ENCODE results near the gene MEPE. TPM values are rescaled to one million over a fixed set of nuclear protein-coding genes. Genes with fewer than 3 reads are reported as not detected.

MEPE gene
- total RNA-seq, 2 donors from 2014 or later = not detected

GRCh38 chr4:87846226-87846625 is 13.5 kb downstream of the MEPE start:
- no peak overlapping the region for H3K4me3 ChIP-seq
- intact Hi-C loops (cut with DNase I) = no loop called here
- no peaks in the 10 kb centered on the region for H3K27me3 ChIP-seq (replicated peaks; ENCODE audit: insufficient read depth)
- no peak overlapping the region for H3K27ac ChIP-seq
- no peaks in the 10 kb centered on the region for H3K9me3 ChIP-seq
- WGBS = 91% methylated on average over 5 of the region's 5 CpGs
- no peak for TF ChIP-seq POLR2A (IDR thresholded peaks at IDR 0.05)
- TF ChIP-seq, protein P1, sequence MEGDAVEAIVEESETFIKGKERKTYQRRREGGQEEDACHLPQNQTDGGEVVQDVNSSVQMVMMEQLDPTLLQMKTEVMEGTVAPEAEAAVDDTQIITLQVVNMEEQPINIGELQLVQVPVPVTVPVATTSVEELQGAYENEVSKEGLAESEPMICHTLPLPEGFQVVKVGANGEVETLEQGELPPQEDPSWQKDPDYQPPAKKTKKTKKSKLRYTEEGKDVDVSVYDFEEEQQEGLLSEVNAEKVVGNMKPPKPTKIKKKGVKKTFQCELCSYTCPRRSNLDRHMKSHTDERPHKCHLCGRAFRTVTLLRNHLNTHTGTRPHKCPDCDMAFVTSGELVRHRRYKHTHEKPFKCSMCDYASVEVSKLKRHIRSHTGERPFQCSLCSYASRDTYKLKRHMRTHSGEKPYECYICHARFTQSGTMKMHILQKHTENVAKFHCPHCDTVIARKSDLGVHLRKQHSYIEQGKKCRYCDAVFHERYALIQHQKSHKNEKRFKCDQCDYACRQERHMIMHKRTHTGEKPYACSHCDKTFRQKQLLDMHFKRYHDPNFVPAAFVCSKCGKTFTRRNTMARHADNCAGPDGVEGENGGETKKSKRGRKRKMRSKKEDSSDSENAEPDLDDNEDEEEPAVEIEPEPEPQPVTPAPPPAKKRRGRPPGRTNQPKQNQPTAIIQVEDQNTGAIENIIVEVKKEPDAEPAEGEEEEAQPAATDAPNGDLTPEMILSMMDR (IDR thresholded peaks at IDR 0.05) = no peak
- no peak for TF ChIP-seq POLR2AphosphoS5 (IDR thresholded peaks at IDR 0.05)
- no peak for DNase-seq (ENCODE audit: low spot score)
- no peaks in the 10 kb centered on the region for H3K36me3 ChIP-seq
- H3K4me1 ChIP-seq (replicated peaks) = no peaks in the 10 kb centered on the region

DNA sequence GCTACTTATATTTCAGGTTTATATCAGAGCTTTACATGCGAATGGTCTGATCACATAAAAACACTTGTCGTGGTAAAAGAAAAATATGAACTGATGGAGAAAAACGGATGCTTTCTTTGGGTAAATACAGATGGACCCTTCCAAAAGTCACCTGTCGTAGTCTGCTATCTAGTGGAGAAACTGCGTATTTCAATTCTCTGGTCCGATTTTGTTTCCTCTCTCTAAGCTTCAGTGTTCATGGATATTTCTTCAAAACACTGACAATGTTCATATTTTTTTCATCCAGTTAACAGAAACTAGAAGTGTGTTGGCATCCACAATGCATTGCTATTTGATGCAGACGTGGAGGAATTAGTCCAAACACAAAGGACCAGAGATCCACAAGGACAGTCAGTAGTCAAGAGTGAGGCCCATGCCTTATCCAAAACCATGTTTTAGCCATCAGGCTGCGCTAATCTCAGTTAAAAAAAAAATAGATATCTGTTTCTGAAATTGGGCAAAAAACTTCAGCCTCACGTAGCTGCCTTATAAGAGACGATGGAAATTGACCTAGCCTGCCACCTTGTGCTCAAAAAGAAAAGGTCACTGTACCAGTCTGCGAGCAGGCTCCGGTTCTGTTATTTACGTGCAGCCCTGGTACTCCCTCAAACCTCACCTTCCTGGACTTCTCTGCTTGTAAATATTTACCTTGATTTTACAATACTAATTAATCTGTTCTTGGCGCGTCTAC is 16.0 kb downstream of the MEPE start:
- intact Hi-C loops (cut with DNase I) = no loop called here
- no peaks in the 10 kb centered on the region for H3K36me3 ChIP-seq
- WGBS = 15% methylated on average over 15 of the region's 15 CpGs
- no peaks in the 10 kb centered on the region for H3K27me3 ChIP-seq (replicated peaks; ENCODE audit: insufficient read depth)
- H3K4me1 ChIP-seq (replicated peaks) = no peaks in the 10 kb centered on the region
- no peak overlapping the region for H3K4me3 ChIP-seq
- TF ChIP-seq POLR2AphosphoS5 (IDR thresholded peaks at IDR 0.05) (peak; percentile 46), POLR2A (IDR thresholded peaks at IDR 0.05) (no peak)
- TF ChIP-seq, protein P1 (IDR thresholded peaks at IDR 0.05) = peak; percentile 16 to 60 (median 54)
- H3K9me3 ChIP-seq = no peaks in the 10 kb centered on the region
- DNase-seq (ENCODE audit: low spot score) = peak; percentile 59
- no peak overlapping the region for H3K27ac ChIP-seq

GRCh38 chr4:87849612-87850011 is 16.8 kb downstream of the MEPE start:
- DNase-seq (ENCODE audit: low spot score) = no peak
- Histone ChIP-seq H3K4me3 (no peak overlapping the region), H3K27ac (no peak overlapping the region), H3K36me3 (no peaks in the 10 kb centered on the region), H3K9me3 (no peaks in the 10 kb centered on the region), H3K4me1 (replicated peaks) (no peaks in the 10 kb centered on the region), H3K27me3 (replicated peaks; ENCODE audit: insufficient read depth) (no peaks in the 10 kb centered on the region)
- TF ChIP-seq POLR2A (IDR thresholded peaks at IDR 0.05) (no peak), POLR2AphosphoS5 (IDR thresholded peaks at IDR 0.05) (no peak)
- TF ChIP-seq, protein P1 (IDR thresholded peaks at IDR 0.05) = no peak
- intact Hi-C loops (cut with DNase I) = loop anchor here (10.0 kb wide), 1 partner anchor 195 kb away; no protein-coding TSS in a partner anchor
- 56% methylated on average over 4 of the region's 4 CpGs for WGBS

GRCh38 chr4:87851332-87851731 is 18.6 kb downstream of the MEPE start:
- no peaks in the 10 kb centered on the region for H3K9me3 ChIP-seq
- H3K27me3 ChIP-seq (replicated peaks; ENCODE audit: insufficient read depth) = no peaks in the 10 kb centered on the region
- no peaks in the 10 kb centered on the region for H3K36me3 ChIP-seq
- DNase-seq (ENCODE audit: low spot score) = no peak
- H3K4me1 ChIP-seq (replicated peaks) = no peaks in the 10 kb centered on the region
- intact Hi-C loops (cut with DNase I) = loop anchor here (10.0 kb wide), 1 partner anchor 193 kb away; no protein-coding TSS in a partner anchor
- H3K4me3 ChIP-seq = no peak overlapping the region
- 75% methylated on average over 8 of the region's 8 CpGs for WGBS
- no peak overlapping the region for H3K27ac ChIP-seq
- TF ChIP-seq POLR2A (IDR thresholded peaks at IDR 0.05) = no peak
- TF ChIP-seq, protein P1 (IDR thresholded peaks at IDR 0.05) = no peak
- no peak for TF ChIP-seq POLR2AphosphoS5 (IDR thresholded peaks at IDR 0.05)

DNA sequence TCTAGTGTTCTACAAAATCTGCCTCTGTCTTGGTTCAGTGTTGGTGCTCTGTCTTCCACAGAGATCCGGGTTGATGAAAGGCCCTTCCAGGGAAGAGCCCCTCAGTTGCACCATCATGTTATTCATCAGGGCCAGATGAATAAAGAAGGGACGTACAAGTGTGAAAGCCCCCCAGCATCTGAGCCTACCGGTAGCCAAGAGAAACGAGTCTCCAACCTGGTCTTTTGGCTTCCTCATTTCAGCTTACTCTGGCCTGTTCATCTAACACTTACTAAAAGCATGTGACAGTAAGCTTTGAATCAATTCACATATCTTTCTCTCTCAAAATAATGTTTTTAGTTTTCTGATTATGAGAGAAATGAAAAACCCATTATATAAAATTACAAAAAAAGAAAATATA is 19.2 kb downstream of the MEPE start:
- no peaks in the 10 kb centered on the region for H3K36me3 ChIP-seq
- intact Hi-C loops (cut with DNase I) = loop anchor here (2.0 to 10.0 kb wide), 2 partner anchors 121 to 193 kb away; no protein-coding TSS in a partner anchor
- H3K4me1 ChIP-seq (replicated peaks) = no peaks in the 10 kb centered on the region
- TF ChIP-seq POLR2AphosphoS5 (IDR thresholded peaks at IDR 0.05) = no peak
- TF ChIP-seq POLR2A (IDR thresholded peaks at IDR 0.05) = no peak
- TF ChIP-seq, protein P1 (IDR thresholded peaks at IDR 0.05) = no peak
- DNase-seq (ENCODE audit: low spot score) = no peak
- 82% methylated on average over 4 of the region's 4 CpGs for WGBS
- H3K9me3 ChIP-seq = no peaks in the 10 kb centered on the region
- no peak overlapping the region for H3K4me3 ChIP-seq
- no peak overlapping the region for H3K27ac ChIP-seq
- H3K27me3 ChIP-seq (replicated peaks; ENCODE audit: insufficient read depth) = no peaks in the 10 kb centered on the region

Data from prostate gland (tissue), 2 donors.